WTC11 (cell line): ENCODE results near the gene RALBP1. TPM values are rescaled to one million over a fixed set of nuclear protein-coding genes. Genes with fewer than 3 reads are reported as not detected.

Experiments used
- ATAC-seq: fragments of 200-7000 bp; cut with Tn5 transposase; 2 replicates; pipeline ENCODE4 v1.10.0; 2021; ENCODE audit warnings: mild to moderate bottlenecking, moderate library complexity
- CTCF ChIA-PET: fragments of 300-600 bp; sonication (Branson Sonifier 250); formaldehyde crosslinking; loops from one replicate; lab custom pipeline; 2021; ENCODE audit warnings: antibody characterized with exemption; lab: Charles Lee
- POLR2A ChIA-PET: fragments of 350-600 bp; sonication (Branson Sonifier 250); formaldehyde crosslinking; loops from one replicate; lab custom pipeline; 2021; ENCODE audit warnings: antibody characterized with exemption; lab: Charles Lee
- DNase-seq: peaks from one replicate; pipeline ENCODE4 v3.0.0; 2021; ENCODE audit warnings: low spot score
- H3K27ac Mint-ChIP-seq: 2 replicates; pipeline ENCODE4 v1.8.0; 2021; ENCODE audit warnings: mixed read lengths
- H3K27me3 Mint-ChIP-seq: 2 replicates; pipeline ENCODE4 v1.8.0; 2021; ENCODE audit warnings: low read depth, mild to moderate bottlenecking, moderate library complexity, mixed read lengths
- H3K36me3 Mint-ChIP-seq: 2 replicates; pipeline ENCODE4 v1.8.0; 2021; ENCODE audit warnings: mixed read lengths
- H3K4me1 Mint-ChIP-seq: 2 replicates; pipeline ENCODE4 v1.8.0; 2022; ENCODE audit warnings: mixed read lengths
- H3K4me3 Mint-ChIP-seq: 2 replicates; pipeline ENCODE4 v1.8.0; 2021; ENCODE audit warnings: mild to moderate bottlenecking, moderate library complexity, mixed read lengths
- H3K9me3 Mint-ChIP-seq: 2 replicates; pipeline ENCODE4 v1.8.0; 2021; ENCODE audit warnings: mixed read lengths
- CBFB ChIP-seq: sonication (generic); formaldehyde crosslinking; IDR thresholded peaks from 2 replicates; pipeline ENCODE4 v1.8.1; 2022; ENCODE audit warnings: mild to moderate bottlenecking, low read depth, missing genetic modification reagents
- CDX4 ChIP-seq: fragments of 250-450 bp; sonication (Bioruptor Pico); IDR thresholded peaks from 2 replicates; pipeline ENCODE4 v1.9.0; 2021; ENCODE audit warnings: moderate library complexity, mild to moderate bottlenecking, inconsistent platforms, borderline replicate concordance
- E2F1 ChIP-seq: sonication (generic); formaldehyde crosslinking; IDR thresholded peaks from 2 replicates; pipeline ENCODE4 v1.8.0; 2022; ENCODE audit warnings: mild to moderate bottlenecking, missing genetic modification reagents
- EMX1 ChIP-seq: fragments of 250-450 bp; sonication (Bioruptor Pico); IDR thresholded peaks from 2 replicates; pipeline ENCODE4 v1.8.0; 2021; ENCODE audit warnings: mild to moderate bottlenecking
- ERG ChIP-seq: fragments of 250-450 bp; sonication (Bioruptor Pico); IDR thresholded peaks from 2 replicates; pipeline ENCODE4 v1.8.0; 2021; ENCODE audit warnings: mild to moderate bottlenecking
- FOXJ3 ChIP-seq: sonication (generic); formaldehyde crosslinking; IDR thresholded peaks from 2 replicates; pipeline ENCODE4 v1.9.0; 2021; ENCODE audit warnings: missing genetic modification reagents, mild to moderate bottlenecking, borderline replicate concordance
- FOXK1 ChIP-seq: sonication (generic); formaldehyde crosslinking; IDR thresholded peaks from 2 replicates; pipeline ENCODE4 v1.8.0; 2022; ENCODE audit warnings: mild to moderate bottlenecking, moderate library complexity, missing genetic modification reagents
- FOXP1 ChIP-seq: sonication (generic); formaldehyde crosslinking; IDR thresholded peaks from 2 replicates; pipeline ENCODE4 v1.8.0; 2022; ENCODE audit warnings: missing genetic modification reagents, mild to moderate bottlenecking, moderate library complexity, borderline replicate concordance
- IRF1 ChIP-seq: sonication (generic); formaldehyde crosslinking; IDR thresholded peaks from 2 replicates; pipeline ENCODE4 v1.8.0; 2023; ENCODE audit warnings: missing genetic modification reagents
- JAZF1 ChIP-seq: fragments of 250-450 bp; sonication (Bioruptor Pico); IDR thresholded peaks from 2 replicates; pipeline ENCODE4 v1.9.0; 2021; ENCODE audit warnings: moderate library complexity, mild to moderate bottlenecking, inconsistent platforms
- JUN ChIP-seq: sonication (generic); formaldehyde crosslinking; IDR thresholded peaks from 2 replicates; pipeline ENCODE4 v1.8.0; 2023; ENCODE audit warnings: mild to moderate bottlenecking, missing genetic modification reagents
- KAT7 ChIP-seq: sonication (generic); formaldehyde crosslinking; IDR thresholded peaks from 2 replicates; pipeline ENCODE4 v1.8.1; 2023; ENCODE audit warnings: missing genetic modification reagents, mild to moderate bottlenecking, borderline replicate concordance
- MLX ChIP-seq: sonication (generic); formaldehyde crosslinking; IDR thresholded peaks from 2 replicates; pipeline ENCODE4 v1.8.1; 2023; ENCODE audit warnings: mild to moderate bottlenecking, missing genetic modification reagents, moderate library complexity
- MYBL2 ChIP-seq: sonication (generic); formaldehyde crosslinking; IDR thresholded peaks from 2 replicates; pipeline ENCODE4 v1.8.1; 2023; ENCODE audit warnings: mild to moderate bottlenecking, moderate library complexity, missing genetic modification reagents
- NFE2L1 ChIP-seq: sonication (generic); formaldehyde crosslinking; IDR thresholded peaks from 2 replicates; pipeline ENCODE4 v1.8.1; 2023; ENCODE audit warnings: missing genetic modification reagents
- NR3C1 ChIP-seq: sonication (generic); formaldehyde crosslinking; conservative IDR thresholded peaks from 2 replicates; pipeline ENCODE4 v1.8.1; 2023; ENCODE audit warnings: low read depth, mild to moderate bottlenecking, missing genetic modification reagents
- PRDM15 ChIP-seq: sonication (generic); formaldehyde crosslinking; IDR thresholded peaks from 2 replicates; pipeline ENCODE4 v1.8.0; 2022; ENCODE audit warnings: missing genetic modification reagents
- PREB ChIP-seq: sonication (generic); formaldehyde crosslinking; IDR thresholded peaks from 2 replicates; pipeline ENCODE4 v1.8.1; 2022; ENCODE audit warnings: mild to moderate bottlenecking, missing genetic modification reagents, moderate library complexity, borderline replicate concordance
- RELA ChIP-seq: sonication (generic); formaldehyde crosslinking; IDR thresholded peaks from 2 replicates; pipeline ENCODE4 v1.8.1; 2022; ENCODE audit warnings: missing genetic modification reagents, mild to moderate bottlenecking, borderline replicate concordance
- RORB ChIP-seq: fragments of 250-450 bp; sonication (Bioruptor Pico); IDR thresholded peaks from 2 replicates; pipeline ENCODE4 v1.9.0; 2021; ENCODE audit warnings: mild to moderate bottlenecking
- SMAD3 ChIP-seq: sonication (generic); formaldehyde crosslinking; IDR thresholded peaks from 2 replicates; pipeline ENCODE4 v1.8.0; 2022; ENCODE audit warnings: missing genetic modification reagents, mild to moderate bottlenecking, borderline replicate concordance
- SOX15 ChIP-seq: fragments of 250-450 bp; sonication (Bioruptor Pico); IDR thresholded peaks from 2 replicates; pipeline ENCODE4 v1.9.0; 2021; ENCODE audit warnings: mild to moderate bottlenecking
- ZMAT4 ChIP-seq: fragments of 250-450 bp; sonication (Bioruptor Pico); IDR thresholded peaks from 2 replicates; pipeline ENCODE4 v1.9.0; 2021; ENCODE audit warnings: mild to moderate bottlenecking
- ZNF219 ChIP-seq: sonication (generic); formaldehyde crosslinking; IDR thresholded peaks from 2 replicates; pipeline ENCODE4 v1.8.0; 2023; ENCODE audit warnings: missing genetic modification reagents, mild to moderate bottlenecking, borderline replicate concordance
- total RNA-seq: library from RNA; stranded (reverse); gene quantifications from 3 replicates; pipeline ENCODE4 v1.2.3, GENCODE V29; 2021

Gene RALBP1
- total RNA-seq, 1 experiment from 2014 or later = 69.3 TPM

GRCh38 chr18:9474983-9475642, at the start of gene RALBP1 (continued):
- no peak for TF ChIP-seq IRF1 (CRISPR knock-in tag)
- no peak for TF ChIP-seq CDX4 (CRISPR knock-in tag)
- no peak for TF ChIP-seq FOXJ3 (CRISPR knock-in tag)
- TF ChIP-seq RELA (CRISPR knock-in tag) = no peak
- no peak for TF ChIP-seq SOX15 (CRISPR knock-in tag)
- TF ChIP-seq CBFB (CRISPR knock-in tag) = no peak
- TF ChIP-seq ERG = no peak
- TF ChIP-seq MLX (CRISPR knock-in tag) = no peak
- no peak for TF ChIP-seq MYBL2 (CRISPR knock-in tag)
- no peak for TF ChIP-seq RORB (CRISPR knock-in tag)
- no peak; the same call in 1 of the 2 replicates for TF ChIP-seq E2F1
- no peak for TF ChIP-seq ZMAT4
- TF ChIP-seq JUN (CRISPR knock-in tag) = peak; percentile 38; the same call in 1 of the 2 replicates

GRCh38 chr18:9426753-9427152, 48.6 kb upstream of the RALBP1 start:
- peaks cover 10% of the 10 kb centered on the region for H3K9me3 Mint-ChIP-seq
- H3K4me1 Mint-ChIP-seq = no peaks in the 10 kb centered on the region
- no peak overlapping the region for H3K27ac Mint-ChIP-seq
- no peaks in the 10 kb centered on the region for H3K27me3 Mint-ChIP-seq
- ATAC-seq (no peak), DNase-seq (no peak)
- CTCF ChIA-PET = interaction anchor here (0.6 to 1.4 kb wide), 2 partner anchors 16 to 23 kb away, joined by 4 to 5 read pairs; no protein-coding TSS in a partner anchor
- POLR2A ChIA-PET = no interaction called here
- H3K4me3 Mint-ChIP-seq = no peak overlapping the region
- H3K36me3 Mint-ChIP-seq = peaks cover 8% of the 10 kb centered on the region
- no peak for TF ChIP-seq FOXK1 (CRISPR knock-in tag)
- TF ChIP-seq NR3C1 = no peak
- no peak for TF ChIP-seq FOXP1 (CRISPR knock-in tag)
- TF ChIP-seq EMX1 = no peak
- no peak for TF ChIP-seq ZNF219 (CRISPR knock-in tag)
- no peak for TF ChIP-seq PRDM15 (CRISPR knock-in tag)
- TF ChIP-seq KAT7 (CRISPR knock-in tag) = no peak
- TF ChIP-seq PREB (CRISPR knock-in tag) = no peak
- TF ChIP-seq NFE2L1 (CRISPR knock-in tag) = no peak
- no peak for TF ChIP-seq JAZF1 (CRISPR knock-in tag)
- TF ChIP-seq SMAD3 (CRISPR knock-in tag) = no peak
